GM12873 (cell line): ENCODE results near the gene C16orf96.

Experiments used
- TF ChIP-seq, protein P1 (sequence below): IDR thresholded peaks from 2 replicates; pipeline ENCODE4 v1.5.1; 2012; ENCODE audit warnings: low read depth, mild to moderate bottlenecking, moderate library complexity, low read length, control low read depth; ENCODE audit not compliant: insufficient read depth; ENCODE audit errors: missing control alignments

Gene C16orf96

GRCh38 chr16:4583906-4584305 is 27.8 kb downstream of the C16orf96 start:
- TF ChIP-seq, protein P1, sequence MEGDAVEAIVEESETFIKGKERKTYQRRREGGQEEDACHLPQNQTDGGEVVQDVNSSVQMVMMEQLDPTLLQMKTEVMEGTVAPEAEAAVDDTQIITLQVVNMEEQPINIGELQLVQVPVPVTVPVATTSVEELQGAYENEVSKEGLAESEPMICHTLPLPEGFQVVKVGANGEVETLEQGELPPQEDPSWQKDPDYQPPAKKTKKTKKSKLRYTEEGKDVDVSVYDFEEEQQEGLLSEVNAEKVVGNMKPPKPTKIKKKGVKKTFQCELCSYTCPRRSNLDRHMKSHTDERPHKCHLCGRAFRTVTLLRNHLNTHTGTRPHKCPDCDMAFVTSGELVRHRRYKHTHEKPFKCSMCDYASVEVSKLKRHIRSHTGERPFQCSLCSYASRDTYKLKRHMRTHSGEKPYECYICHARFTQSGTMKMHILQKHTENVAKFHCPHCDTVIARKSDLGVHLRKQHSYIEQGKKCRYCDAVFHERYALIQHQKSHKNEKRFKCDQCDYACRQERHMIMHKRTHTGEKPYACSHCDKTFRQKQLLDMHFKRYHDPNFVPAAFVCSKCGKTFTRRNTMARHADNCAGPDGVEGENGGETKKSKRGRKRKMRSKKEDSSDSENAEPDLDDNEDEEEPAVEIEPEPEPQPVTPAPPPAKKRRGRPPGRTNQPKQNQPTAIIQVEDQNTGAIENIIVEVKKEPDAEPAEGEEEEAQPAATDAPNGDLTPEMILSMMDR: no peak

- TF ChIP-seq, protein P1: no peak
Observed at GRCh38 chr16:4586291-4586690, 30.2 kb downstream of the C16orf96 start.

DNA sequence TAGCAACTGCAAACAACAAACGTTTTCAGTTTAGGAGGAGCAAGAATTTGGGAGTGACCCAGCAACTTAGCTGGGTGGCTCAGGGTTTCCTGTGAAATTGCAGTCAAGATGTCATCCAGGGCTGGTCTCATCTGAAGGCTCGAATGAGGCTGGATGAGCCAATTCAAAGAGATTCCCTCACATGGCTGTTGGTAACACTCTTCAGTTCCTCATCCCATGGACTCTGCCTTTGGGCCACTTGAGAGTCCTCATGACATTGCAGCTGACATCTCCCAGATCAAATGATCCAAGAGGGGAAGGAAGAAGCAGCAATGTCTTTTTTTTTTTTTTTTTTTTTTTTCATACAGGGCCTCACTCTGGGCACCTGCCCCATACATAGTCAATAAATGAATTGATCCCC is 32.2 kb downstream of the C16orf96 start:
- TF ChIP-seq, protein P1: no peak

GRCh38 chr16:4588961-4589360 is 32.8 kb downstream of the C16orf96 start:
- TF ChIP-seq, protein P1: no peak

GRCh38 chr16:4591191-4591590 is 35.1 kb downstream of the C16orf96 start:
- TF ChIP-seq, protein P1: no peak

DNA sequence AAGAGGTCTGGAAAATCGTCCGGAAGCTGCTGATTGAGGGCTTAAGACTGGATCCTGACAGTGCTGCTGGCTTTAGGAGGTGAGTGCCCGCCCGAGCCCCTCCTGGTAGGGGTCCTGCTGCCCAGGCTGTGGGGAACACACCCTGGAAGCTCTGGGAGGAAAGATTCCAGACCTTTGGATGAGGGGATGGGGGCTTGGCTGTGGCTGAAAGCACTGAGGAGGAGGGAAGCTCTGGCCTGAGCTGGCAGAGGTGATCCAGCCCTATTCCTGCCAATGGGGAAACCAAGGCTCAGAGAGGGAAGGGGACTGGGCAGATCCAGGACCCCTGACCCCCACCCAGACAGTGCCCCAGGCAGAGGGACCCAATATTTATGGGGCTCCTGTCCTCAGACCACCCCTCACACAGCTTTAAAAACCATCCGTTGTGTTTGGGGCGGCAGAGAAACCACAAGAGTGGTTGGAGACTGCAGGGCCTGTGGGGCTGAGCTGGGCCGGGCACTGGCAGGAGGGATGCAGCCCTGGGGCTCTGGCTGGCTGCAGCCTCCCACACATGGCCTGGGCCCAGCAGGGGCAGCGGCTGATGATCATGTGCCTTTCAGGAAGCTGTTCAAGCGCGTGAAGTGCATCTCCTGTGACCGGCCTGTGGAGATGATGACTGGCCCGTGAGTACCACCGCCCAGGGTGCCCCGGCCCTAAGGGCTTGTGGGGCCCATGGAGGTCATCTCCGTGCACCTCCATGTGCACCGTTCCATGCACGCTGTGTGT is 35.7 kb downstream of the C16orf96 start:
- TF ChIP-seq, protein P1: no peak

DNA sequence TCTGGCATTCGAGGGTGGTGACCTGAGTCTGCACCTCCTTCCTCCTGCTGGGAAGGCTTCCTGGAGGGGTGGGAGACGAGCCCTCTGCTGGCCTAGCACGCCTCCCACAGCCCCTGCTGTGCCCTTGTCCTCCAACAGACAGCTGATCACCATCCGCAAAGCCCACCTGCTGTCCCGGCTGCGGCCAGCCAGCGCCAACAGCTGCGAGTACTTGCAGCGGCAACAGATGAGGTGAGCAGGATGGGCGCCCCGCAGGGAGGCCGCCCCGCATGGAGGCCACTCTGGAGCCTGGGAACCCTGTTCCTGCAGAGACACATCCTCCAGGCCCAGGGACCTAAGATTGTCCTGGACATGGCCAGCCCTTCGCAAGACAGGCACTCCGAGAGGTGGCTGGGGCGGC is 36.9 kb downstream of the C16orf96 start:
- TF ChIP-seq, protein P1: no peak
